DOHH2 (cell line): Measurements from ENCODE around the gene ADAM10.

Experiments used
- H3F3A ChIP-seq: fragments of 200-600 bp; sonication (generic), shearing (Covaris generic); 2 replicates; pipeline ENCODE4 v1.6.0; 2016; ENCODE audit warnings: antibody characterized with exemption, mild to moderate bottlenecking; ENCODE audit not compliant: control insufficient read depth, insufficient read depth
- H3K27ac ChIP-seq: fragments of 200-600 bp; sonication (generic); 2 replicates; pipeline ENCODE4 v1.5.1; 2014; ENCODE audit warnings: low read depth, mild to moderate bottlenecking, low read length, moderate library complexity
- H3K27me3 ChIP-seq: fragments of 200-600 bp; sonication (generic); 2 replicates; pipeline ENCODE4 v1.6.1; 2014; ENCODE audit warnings: mild to moderate bottlenecking, low read length, mixed read lengths; ENCODE audit not compliant: control insufficient read depth
- H3K36me3 ChIP-seq: fragments of 200-600 bp; sonication (generic); 2 replicates; pipeline ENCODE4 v1.6.1; 2014; ENCODE audit warnings: mild to moderate bottlenecking, low read length, moderate library complexity, mixed read lengths; ENCODE audit not compliant: control insufficient read depth
- H3K4me1 ChIP-seq: fragments of 200-600 bp; sonication (generic); 2 replicates; pipeline ENCODE4 v1.6.1; 2014; ENCODE audit warnings: mild to moderate bottlenecking, low read length, mixed read lengths; ENCODE audit not compliant: control insufficient read depth
- H3K4me2 ChIP-seq: fragments of 200-600 bp; sonication (generic); 2 replicates; pipeline ENCODE4 v1.6.0; 2014; ENCODE audit warnings: mild to moderate bottlenecking, low read length, moderate library complexity
- H3K4me3 ChIP-seq: fragments of 200-600 bp; sonication (generic); 2 replicates; pipeline ENCODE4 v1.5.1; 2014; ENCODE audit warnings: mild to moderate bottlenecking, low read length, mixed read lengths
- H3K79me2 ChIP-seq: fragments of 200-600 bp; sonication (generic); 2 replicates; pipeline ENCODE4 v1.6.1; 2014; ENCODE audit warnings: mild to moderate bottlenecking, low read length, mixed read lengths; ENCODE audit not compliant: control insufficient read depth
- H3K9me2 ChIP-seq: fragments of 200-600 bp; sonication (generic); replicated peaks from 2 replicates; pipeline ENCODE4 v1.6.1; 2014; ENCODE audit warnings: mild to moderate bottlenecking, low read length, mixed read lengths; ENCODE audit not compliant: control insufficient read depth
- H3K9me3 ChIP-seq: fragments of 200-600 bp; sonication (generic); 2 replicates; pipeline ENCODE4 v1.6.1; 2014; ENCODE audit warnings: antibody characterized with exemption, low read length, mixed read lengths; ENCODE audit not compliant: control insufficient read depth, insufficient read depth
- H4K20me1 ChIP-seq: fragments of 200-600 bp; sonication (generic); 2 replicates; pipeline ENCODE4 v1.6.0; 2014; ENCODE audit warnings: low read depth, mild to moderate bottlenecking, antibody characterized with exemption, low read length, moderate library complexity; ENCODE audit not compliant: control insufficient read depth, insufficient read depth
- EZH2phosphoT487 ChIP-seq: fragments of 200-600 bp; sonication (generic); IDR thresholded peaks from 2 replicates; pipeline ENCODE4 v1.6.1; 2017; ENCODE audit warnings: borderline replicate concordance, mild to moderate bottlenecking, antibody characterized with exemption, low read length, moderate library complexity, mixed read lengths
- TF ChIP-seq, protein P1 (sequence below): fragments of 200-600 bp; sonication (generic); IDR thresholded peaks from one replicate; pipeline ENCODE4 v1.5.1; 2014; ENCODE audit warnings: antibody characterized with exemption, mild to moderate bottlenecking, low read depth, low read length; ENCODE audit not compliant: poor library complexity, severe bottlenecking

ADAM10 gene

GRCh38 chr15:58760385-58761009 lies 11.0 kb upstream of the ADAM10 start:
- Histone ChIP-seq H3K36me3 (no peaks in the 10 kb centered on the region), H3K4me2 (no peak overlapping the region), H3K27me3 (peaks cover 13% of the 10 kb centered on the region; the same call in 1 of the 2 replicates), H3K9me2 (no peaks in the 10 kb centered on the region), H3K27ac (no peak overlapping the region), H3F3A (no peaks in the 10 kb centered on the region), H3K9me3 (peaks cover 8% of the 10 kb centered on the region), H4K20me1 (no peaks in the 10 kb centered on the region), H3K4me1 (no peaks in the 10 kb centered on the region), H3K4me3 (no peak overlapping the region), H3K79me2 (no peaks in the 10 kb centered on the region)
- TF ChIP-seq, protein P1, sequence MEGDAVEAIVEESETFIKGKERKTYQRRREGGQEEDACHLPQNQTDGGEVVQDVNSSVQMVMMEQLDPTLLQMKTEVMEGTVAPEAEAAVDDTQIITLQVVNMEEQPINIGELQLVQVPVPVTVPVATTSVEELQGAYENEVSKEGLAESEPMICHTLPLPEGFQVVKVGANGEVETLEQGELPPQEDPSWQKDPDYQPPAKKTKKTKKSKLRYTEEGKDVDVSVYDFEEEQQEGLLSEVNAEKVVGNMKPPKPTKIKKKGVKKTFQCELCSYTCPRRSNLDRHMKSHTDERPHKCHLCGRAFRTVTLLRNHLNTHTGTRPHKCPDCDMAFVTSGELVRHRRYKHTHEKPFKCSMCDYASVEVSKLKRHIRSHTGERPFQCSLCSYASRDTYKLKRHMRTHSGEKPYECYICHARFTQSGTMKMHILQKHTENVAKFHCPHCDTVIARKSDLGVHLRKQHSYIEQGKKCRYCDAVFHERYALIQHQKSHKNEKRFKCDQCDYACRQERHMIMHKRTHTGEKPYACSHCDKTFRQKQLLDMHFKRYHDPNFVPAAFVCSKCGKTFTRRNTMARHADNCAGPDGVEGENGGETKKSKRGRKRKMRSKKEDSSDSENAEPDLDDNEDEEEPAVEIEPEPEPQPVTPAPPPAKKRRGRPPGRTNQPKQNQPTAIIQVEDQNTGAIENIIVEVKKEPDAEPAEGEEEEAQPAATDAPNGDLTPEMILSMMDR = no peak
- no peak for TF ChIP-seq EZH2phosphoT487

GRCh38 chr15:58758141-58758540 lies 8.6 kb upstream of the ADAM10 start:
- Histone ChIP-seq H3K4me3 (no peak overlapping the region), H3K79me2 (no peaks in the 10 kb centered on the region)

GRCh38 chr15:58755956-58756355 lies 6.4 kb upstream of the ADAM10 start:
- Histone ChIP-seq H3K4me3 (no peak overlapping the region), H3K4me1 (no peaks in the 10 kb centered on the region), H3K79me2 (no peaks in the 10 kb centered on the region), H3K36me3 (no peaks in the 10 kb centered on the region), H3K4me2 (no peak overlapping the region), H3K27ac (no peak overlapping the region), H3K9me2 (no peaks in the 10 kb centered on the region), H4K20me1 (no peaks in the 10 kb centered on the region), H3K9me3 (no peaks in the 10 kb centered on the region), H3K27me3 (peaks cover 10% of the 10 kb centered on the region; the same call in 1 of the 2 replicates), H3F3A (no peaks in the 10 kb centered on the region)
- TF ChIP-seq, protein P1 = no peak
- no peak for TF ChIP-seq EZH2phosphoT487

More at GRCh38 chr15:58758141-58758540, 8.6 kb upstream of the ADAM10 start:
- H3K27ac ChIP-seq = no peak overlapping the region
- TF ChIP-seq EZH2phosphoT487 = no peak
- TF ChIP-seq, protein P1 = no peak
- peaks cover 13% of the 10 kb centered on the region; the same call in 1 of the 2 replicates for H3K27me3 ChIP-seq
- H3K4me2 ChIP-seq = no peak overlapping the region
- H4K20me1 ChIP-seq = no peaks in the 10 kb centered on the region
- no peaks in the 10 kb centered on the region for H3K4me1 ChIP-seq
- no peaks in the 10 kb centered on the region for H3K9me2 ChIP-seq
- no peaks in the 10 kb centered on the region for H3K36me3 ChIP-seq
- no peaks in the 10 kb centered on the region for H3F3A ChIP-seq
- no peaks in the 10 kb centered on the region for H3K9me3 ChIP-seq
